Keratinocyte (primary cell): ENCODE measurements around the gene ALOXE3.

Experiments
- EZH2 ChIP-seq: IDR thresholded peaks from one replicate; pipeline ENCODE4 v1.6.1; 2012; ENCODE audit warnings: inconsistent platforms, mild to moderate bottlenecking, low read length, moderate library complexity
- TF ChIP-seq, protein P1 (sequence below), 3 experiments: IDR thresholded peaks in 1 of 3; conservative IDR thresholded peaks in 1 of 3; optimal IDR thresholded peaks in 1 of 3; 2 replicates in 2 of 3; 3 replicates in 1 of 3; pipeline versions ENCODE3 to v1.5.1; 2011; ENCODE audit warnings: low read length in 3 of 3, mild to moderate bottlenecking in 3 of 3, moderate library complexity in 2 of 3, control low read depth in 1 of 3, inconsistent platforms in 1 of 3; ENCODE audit not compliant: insufficient read depth in 2 of 3; ENCODE audit errors: extremely low read depth in 1 of 3

GRCh38 chr17:8166731-8167130 lies 48.4 kb upstream of the ALOXE3 start:
- no peak for TF ChIP-seq EZH2
- TF ChIP-seq, protein P1, sequence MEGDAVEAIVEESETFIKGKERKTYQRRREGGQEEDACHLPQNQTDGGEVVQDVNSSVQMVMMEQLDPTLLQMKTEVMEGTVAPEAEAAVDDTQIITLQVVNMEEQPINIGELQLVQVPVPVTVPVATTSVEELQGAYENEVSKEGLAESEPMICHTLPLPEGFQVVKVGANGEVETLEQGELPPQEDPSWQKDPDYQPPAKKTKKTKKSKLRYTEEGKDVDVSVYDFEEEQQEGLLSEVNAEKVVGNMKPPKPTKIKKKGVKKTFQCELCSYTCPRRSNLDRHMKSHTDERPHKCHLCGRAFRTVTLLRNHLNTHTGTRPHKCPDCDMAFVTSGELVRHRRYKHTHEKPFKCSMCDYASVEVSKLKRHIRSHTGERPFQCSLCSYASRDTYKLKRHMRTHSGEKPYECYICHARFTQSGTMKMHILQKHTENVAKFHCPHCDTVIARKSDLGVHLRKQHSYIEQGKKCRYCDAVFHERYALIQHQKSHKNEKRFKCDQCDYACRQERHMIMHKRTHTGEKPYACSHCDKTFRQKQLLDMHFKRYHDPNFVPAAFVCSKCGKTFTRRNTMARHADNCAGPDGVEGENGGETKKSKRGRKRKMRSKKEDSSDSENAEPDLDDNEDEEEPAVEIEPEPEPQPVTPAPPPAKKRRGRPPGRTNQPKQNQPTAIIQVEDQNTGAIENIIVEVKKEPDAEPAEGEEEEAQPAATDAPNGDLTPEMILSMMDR (optimal IDR thresholded peaks at IDR 0.05 in 1 of 3, IDR thresholded peaks at IDR 0.05 in 1 of 3, conservative IDR thresholded peaks at IDR 0.05 in 1 of 3; ENCODE audit: extremely low read depth in 1 of 3, insufficient read depth in 2 of 3, low read length in 3 of 3): no peak
